ENCODE data around the gene CACNA1S.
A peak's percentile ranks its signal among the peaks of the same experiment; 100 is the strongest.

CACNA1S gene

DNA sequence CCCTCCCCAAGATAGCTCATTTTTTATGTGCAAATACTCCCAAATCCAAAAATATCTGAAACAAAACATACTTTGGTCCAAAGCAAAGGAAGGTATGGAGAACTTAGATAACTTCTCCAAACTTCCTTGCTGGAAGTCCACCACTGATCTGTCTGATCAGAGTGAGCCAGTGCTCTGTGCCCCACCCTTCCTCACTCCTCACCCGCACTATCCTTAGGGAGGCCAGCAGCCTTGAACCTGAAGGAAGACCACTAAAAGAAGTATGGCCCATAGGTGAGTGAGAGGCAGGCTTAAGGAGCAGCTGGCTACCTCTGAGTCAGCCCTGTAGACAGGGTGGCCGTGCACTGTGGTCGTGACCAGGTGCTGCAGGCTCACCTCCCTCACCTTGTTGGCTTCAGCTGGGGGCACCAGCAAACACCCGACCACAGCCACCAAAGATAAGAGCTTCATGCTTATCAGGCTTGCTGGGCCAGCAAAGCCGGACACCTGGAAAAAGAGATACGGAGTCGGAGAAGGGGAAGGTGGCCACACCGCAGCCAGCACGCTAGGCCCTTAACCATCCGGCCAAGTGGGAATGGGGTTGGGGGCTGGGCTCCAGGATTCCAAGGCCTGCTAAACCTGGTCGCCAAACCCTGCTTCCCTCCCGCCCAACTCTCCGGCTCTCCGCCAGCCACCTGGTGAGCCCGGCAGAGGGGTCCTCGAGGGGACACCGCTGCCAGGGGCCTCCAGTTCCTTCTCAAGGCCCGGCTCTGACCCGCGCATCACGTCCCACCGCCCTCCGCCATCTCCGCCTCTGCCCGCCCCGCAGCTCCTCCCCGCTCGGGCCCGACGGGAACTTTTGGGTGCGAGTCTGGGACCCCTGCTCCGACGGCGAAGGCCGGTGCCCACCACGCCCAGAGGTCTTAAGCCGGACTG is 41.5 kb upstream of the CACNA1S start:
- no peak for TF ChIP-seq ZFX (IDR thresholded peaks at IDR 0.05; ENCODE audit: borderline replicate concordance)
- TF ChIP-seq, protein P1, sequence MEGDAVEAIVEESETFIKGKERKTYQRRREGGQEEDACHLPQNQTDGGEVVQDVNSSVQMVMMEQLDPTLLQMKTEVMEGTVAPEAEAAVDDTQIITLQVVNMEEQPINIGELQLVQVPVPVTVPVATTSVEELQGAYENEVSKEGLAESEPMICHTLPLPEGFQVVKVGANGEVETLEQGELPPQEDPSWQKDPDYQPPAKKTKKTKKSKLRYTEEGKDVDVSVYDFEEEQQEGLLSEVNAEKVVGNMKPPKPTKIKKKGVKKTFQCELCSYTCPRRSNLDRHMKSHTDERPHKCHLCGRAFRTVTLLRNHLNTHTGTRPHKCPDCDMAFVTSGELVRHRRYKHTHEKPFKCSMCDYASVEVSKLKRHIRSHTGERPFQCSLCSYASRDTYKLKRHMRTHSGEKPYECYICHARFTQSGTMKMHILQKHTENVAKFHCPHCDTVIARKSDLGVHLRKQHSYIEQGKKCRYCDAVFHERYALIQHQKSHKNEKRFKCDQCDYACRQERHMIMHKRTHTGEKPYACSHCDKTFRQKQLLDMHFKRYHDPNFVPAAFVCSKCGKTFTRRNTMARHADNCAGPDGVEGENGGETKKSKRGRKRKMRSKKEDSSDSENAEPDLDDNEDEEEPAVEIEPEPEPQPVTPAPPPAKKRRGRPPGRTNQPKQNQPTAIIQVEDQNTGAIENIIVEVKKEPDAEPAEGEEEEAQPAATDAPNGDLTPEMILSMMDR (IDR thresholded peaks at IDR 0.05), result no peak
- H3K27ac ChIP-seq, result peak overlapping the region; percentile 50

DNA sequence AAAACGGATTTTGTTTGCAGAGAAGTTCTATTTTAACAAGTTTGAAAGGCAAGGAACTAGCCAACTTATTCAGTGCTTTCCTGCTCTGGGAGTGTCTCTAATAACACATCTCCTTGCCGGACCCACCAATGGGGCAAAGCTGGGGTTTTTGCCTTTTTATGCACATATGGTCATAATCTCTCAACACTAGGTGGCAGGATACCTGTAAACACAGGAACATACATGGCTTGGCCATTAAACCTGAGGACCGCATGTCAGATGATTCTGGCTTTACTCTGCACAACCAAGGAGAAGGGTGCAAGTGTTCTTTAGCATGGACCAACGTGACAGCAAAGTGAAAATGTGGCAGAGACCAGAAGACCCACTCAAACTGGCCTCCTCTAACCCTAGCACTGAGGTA is 37.2 kb upstream of the CACNA1S start:
- no peak overlapping the region for H3K27ac ChIP-seq
- TF ChIP-seq, protein P1 (IDR thresholded peaks at IDR 0.05), result peak; percentile 76
- TF ChIP-seq ZFX (IDR thresholded peaks at IDR 0.05; ENCODE audit: borderline replicate concordance), result no peak

DNA sequence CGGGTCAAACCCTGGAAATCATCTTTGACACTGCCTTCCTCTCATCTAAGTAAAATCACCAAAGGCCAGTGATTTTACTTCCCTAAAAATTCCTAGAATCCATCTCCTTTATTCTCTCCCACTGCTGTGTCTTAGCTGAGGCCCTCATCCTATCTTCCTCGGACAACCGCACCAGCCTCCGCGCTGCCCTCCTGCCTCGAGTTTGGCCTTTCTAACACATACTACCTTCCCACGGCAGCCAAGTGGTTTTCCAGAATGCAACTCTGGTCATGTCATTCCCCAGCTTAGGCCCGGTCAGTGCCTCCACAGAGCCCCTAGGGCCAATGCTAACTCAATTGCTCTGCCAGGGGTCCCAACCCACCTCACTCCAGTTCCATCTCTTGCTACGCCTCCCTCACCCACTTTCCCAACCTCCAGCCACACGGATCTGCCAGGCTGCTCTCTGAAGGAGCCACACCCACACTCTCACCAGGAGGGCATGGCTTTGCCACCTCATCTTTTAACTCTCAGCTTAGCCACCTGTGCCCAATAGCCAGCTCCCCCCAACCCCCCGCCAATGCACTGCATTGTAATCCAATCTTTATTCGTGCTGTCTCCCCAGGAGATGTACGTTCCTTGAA is 35.3 kb upstream of the CACNA1S start:
- H3K27ac ChIP-seq, result no peak overlapping the region
- TF ChIP-seq ZFX (IDR thresholded peaks at IDR 0.05; ENCODE audit: borderline replicate concordance), result no peak
- TF ChIP-seq, protein P1 (IDR thresholded peaks at IDR 0.05), result no peak

DNA sequence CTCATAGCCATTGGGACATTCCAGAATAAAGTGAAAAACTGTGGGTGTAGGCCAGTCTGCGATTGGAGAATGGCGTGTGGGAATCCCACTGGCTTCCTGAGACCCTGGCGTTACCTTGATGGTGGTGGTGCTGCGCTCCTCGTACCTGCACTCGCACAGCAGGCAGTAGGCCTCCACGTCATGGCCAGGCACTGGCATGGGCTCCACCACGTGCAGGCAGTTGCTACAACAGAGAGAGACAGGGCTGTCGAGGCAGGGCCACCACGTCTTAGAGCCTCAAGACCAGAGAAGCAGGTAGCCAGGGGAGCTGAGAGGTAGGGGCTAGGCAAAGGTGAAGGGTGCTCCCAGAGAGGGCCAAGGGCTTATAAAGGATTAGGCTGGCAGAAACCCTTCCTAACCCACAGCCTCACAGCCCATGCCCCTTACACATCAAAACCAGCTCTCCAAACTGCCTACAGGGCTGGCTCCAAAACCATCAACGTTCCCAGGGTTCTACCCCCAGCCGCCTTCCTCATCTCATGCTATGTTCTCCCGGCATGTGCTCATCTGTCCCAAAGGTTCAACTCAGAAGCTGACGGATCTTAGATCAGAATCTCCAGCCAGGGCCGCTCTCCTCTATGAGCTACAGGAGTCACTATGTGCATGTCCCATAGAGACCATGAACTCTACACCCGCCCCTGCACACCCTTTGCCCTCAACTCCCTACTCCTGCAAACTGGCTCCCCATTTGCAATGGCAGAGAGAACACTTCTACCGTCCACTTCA is 34.6 kb upstream of the CACNA1S start:
- no peak overlapping the region for H3K27ac ChIP-seq
- TF ChIP-seq ZFX (IDR thresholded peaks at IDR 0.05; ENCODE audit: borderline replicate concordance), result no peak
- TF ChIP-seq, protein P1 (IDR thresholded peaks at IDR 0.05), result no peak

DNA sequence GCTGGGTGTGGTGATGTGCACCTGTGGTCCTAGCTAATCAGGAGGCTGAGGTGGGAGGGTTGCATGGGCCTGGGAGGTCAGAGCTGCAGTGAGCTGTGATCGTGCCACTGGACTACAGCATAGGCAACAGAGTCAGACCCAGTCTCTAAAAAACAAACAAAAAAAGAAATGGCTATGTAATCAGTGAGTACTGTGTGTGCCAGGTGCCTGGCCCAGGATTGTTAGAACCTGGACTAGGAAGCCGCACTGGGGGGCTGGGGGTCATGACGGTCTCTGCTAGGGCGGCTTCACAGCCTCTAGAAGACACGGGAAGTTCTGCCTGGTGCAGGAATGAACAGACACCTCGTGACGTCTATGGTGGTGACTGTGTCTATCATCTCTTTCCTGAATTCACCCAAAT is 33.6 kb upstream of the CACNA1S start:
- TF ChIP-seq, protein P1 (IDR thresholded peaks at IDR 0.05), result no peak
- TF ChIP-seq ZFX (IDR thresholded peaks at IDR 0.05; ENCODE audit: borderline replicate concordance), result no peak
- no peak overlapping the region for H3K27ac ChIP-seq

DNA sequence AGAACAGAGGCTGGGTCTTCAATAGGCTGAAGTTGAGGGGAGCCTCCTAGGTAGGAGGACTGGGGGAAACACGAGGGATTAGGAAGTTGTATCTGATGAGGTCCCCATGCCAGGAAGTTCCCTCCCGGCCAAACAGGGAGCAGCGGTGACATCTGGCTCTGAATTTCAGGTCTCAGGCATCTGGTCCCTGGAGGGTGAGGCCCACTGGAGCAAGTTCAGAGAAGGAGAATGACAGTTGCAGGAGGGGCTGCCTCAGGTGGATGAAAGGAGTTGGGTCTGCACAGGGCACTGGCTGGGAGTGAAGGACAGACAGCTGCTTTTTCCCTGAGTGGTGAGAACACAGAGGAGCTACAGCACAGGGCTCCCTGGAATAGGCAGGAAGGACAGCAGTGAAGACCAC is 32.9 kb upstream of the CACNA1S start:
- TF ChIP-seq, protein P1 (IDR thresholded peaks at IDR 0.05), result no peak
- TF ChIP-seq ZFX (IDR thresholded peaks at IDR 0.05; ENCODE audit: borderline replicate concordance), result no peak
- H3K27ac ChIP-seq, result no peak overlapping the region
